Keratinocyte (primary cell): Measurements from ENCODE around the gene MELK. TPM values are rescaled to one million over a fixed set of nuclear protein-coding genes. Genes with fewer than 3 reads are reported as not detected.

Experiments used
- DNase-seq: peaks from one replicate; pipeline ENCODE4 v3.0.0-alpha.2; 2011; ENCODE audit warnings: low read depth, missing footprints, low spot score
- FAIRE-seq: peaks from 2 replicates; lab custom pipeline; 2011; peaks lifted over from hg19 to GRCh38; lab: Jason Lieb, UNC
- H2AFZ ChIP-seq: 2 replicates; pipeline ENCODE4 v1.6.0; 2012; ENCODE audit warnings: low read length, control low read depth, inconsistent platforms; ENCODE audit not compliant: control insufficient read depth
- H3K27ac ChIP-seq: 2 replicates; pipeline ENCODE4 v1.5.1; 2011; ENCODE audit warnings: low read length; ENCODE audit not compliant: control insufficient read depth, insufficient read depth
- H3K27me3 ChIP-seq: 3 replicates; pipeline ENCODE4 v1.6.0; 2011; ENCODE audit warnings: low read length; ENCODE audit not compliant: control insufficient read depth, insufficient read depth; ENCODE audit errors: extremely low read depth
- H3K36me3 ChIP-seq, 2 experiments: 2 replicates in 1 of 2; 3 replicates in 1 of 2; pipeline ENCODE4 v1.5.1; 2011; ENCODE audit warnings: low read length in 2 of 2, mild to moderate bottlenecking in 1 of 2; ENCODE audit not compliant: control insufficient read depth in 2 of 2, insufficient read depth in 2 of 2; ENCODE audit errors: extremely low read depth in 1 of 2
- H3K4me1 ChIP-seq: 3 replicates; pipeline ENCODE4 v1.5.1; 2011; ENCODE audit warnings: low read length; ENCODE audit not compliant: control insufficient read depth, insufficient read depth; ENCODE audit errors: extremely low read depth
- H3K4me2 ChIP-seq: 3 replicates; pipeline ENCODE4 v1.6.0; 2011; ENCODE audit warnings: low read depth, low read length; ENCODE audit not compliant: control insufficient read depth, insufficient read depth; ENCODE audit errors: extremely low read depth
- H3K4me3 ChIP-seq, 3 experiments: fragments of 200-600 bp in 1 of 3; sonication (generic) in 1 of 3; 2 replicates in 2 of 3; 3 replicates in 1 of 3; pipeline ENCODE4 v1.5.1; 2011 to 2016; ENCODE audit warnings: low read length in 3 of 3, mild to moderate bottlenecking in 3 of 3, control low read depth in 2 of 3, inconsistent platforms in 1 of 3, low read depth in 1 of 3, mixed read lengths in 1 of 3, mixed run types in 1 of 3, moderate library complexity in 1 of 3; ENCODE audit not compliant: control insufficient read depth in 2 of 3, insufficient read depth in 2 of 3; ENCODE audit errors: extremely low read depth in 1 of 3
- H3K79me2 ChIP-seq: 2 replicates; pipeline ENCODE4 v1.6.0; 2012; ENCODE audit warnings: low read length; ENCODE audit not compliant: control insufficient read depth, insufficient read depth
- H3K9ac ChIP-seq: 3 replicates; pipeline ENCODE4 v1.6.0; 2011; ENCODE audit warnings: low read length; ENCODE audit not compliant: control insufficient read depth, insufficient read depth; ENCODE audit errors: extremely low read depth
- H3K9me1 ChIP-seq: 3 replicates; pipeline ENCODE4 v1.6.0; 2011; ENCODE audit warnings: low read length; ENCODE audit not compliant: control insufficient read depth, insufficient read depth; ENCODE audit errors: extremely low read depth
- H3K9me3 ChIP-seq: 2 replicates; pipeline ENCODE4 v1.5.1; 2012; ENCODE audit warnings: low read depth, low read length; ENCODE audit not compliant: control insufficient read depth
- H4K20me1 ChIP-seq: 3 replicates; pipeline ENCODE4 v1.6.0; 2011; ENCODE audit warnings: low read length; ENCODE audit not compliant: control insufficient read depth, insufficient read depth; ENCODE audit errors: extremely low read depth
- EZH2 ChIP-seq: IDR thresholded peaks from one replicate; pipeline ENCODE4 v1.6.1; 2012; ENCODE audit warnings: inconsistent platforms, mild to moderate bottlenecking, low read length, moderate library complexity
- dilution Hi-C: fragments of 300-500 bp; cut with MboI; formaldehyde crosslinking; loops from one replicate; pipeline ENCODE4 v1.7.0; 2020; ENCODE audit warnings: low sequenced_read_pairs; ENCODE audit not compliant: extremely low pct_ligation_motif_present
- polyA plus RNA-seq, 5 experiments: library from polyadenylated mRNA; depleted of rRNA in 3 of 5; stranded (reverse) in 3 of 5; stranded (forward) in 1 of 5; unstranded in 1 of 5; fragments of >200 nt; gene quantifications; 1 replicate in 1 of 5; 2 replicates in 3 of 5; 3 replicates in 1 of 5; pipeline versions ENCODE4 v1.2.1 to v1.2.3, GENCODE V29; 2011 to 2012; ENCODE audit warnings: missing spikeins in 2 of 5, low read depth in 1 of 5, low replicate concordance in 1 of 5
- TF ChIP-seq, protein P1 (sequence below), 3 experiments: IDR thresholded peaks in 1 of 3; conservative IDR thresholded peaks in 1 of 3; optimal IDR thresholded peaks in 1 of 3; 2 replicates in 2 of 3; 3 replicates in 1 of 3; pipeline versions ENCODE3 to v1.5.1; 2011; ENCODE audit warnings: low read length in 3 of 3, mild to moderate bottlenecking in 3 of 3, moderate library complexity in 2 of 3, control low read depth in 1 of 3, inconsistent platforms in 1 of 3; ENCODE audit not compliant: insufficient read depth in 2 of 3; ENCODE audit errors: extremely low read depth in 1 of 3

MELK gene
- polyA plus RNA-seq, 1 donor (not counting 4 experiments of a cell fraction or from before 2014, with no cell fraction given), result 45.3 TPM

DNA sequence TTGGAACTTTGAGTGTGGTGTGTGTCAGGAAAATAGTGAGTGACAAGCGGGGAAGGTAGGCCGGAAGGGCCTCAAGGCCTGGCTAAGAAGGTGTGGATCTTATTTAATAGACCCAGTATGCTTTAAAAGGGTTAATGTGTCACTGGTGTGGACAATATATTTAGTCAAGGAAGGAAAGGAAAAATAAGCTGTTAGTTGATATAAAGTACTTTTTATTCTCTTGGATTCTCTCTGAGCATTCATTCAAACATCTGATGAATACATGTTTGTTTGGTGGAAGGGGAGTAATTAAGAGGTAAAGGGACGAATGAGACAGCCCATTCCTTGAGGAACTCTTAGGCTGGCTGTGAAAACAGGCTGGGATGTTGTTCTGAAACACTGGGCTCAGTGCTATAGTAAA, 98.9 kb downstream of the MELK start:
- Histone ChIP-seq H3K27ac (no peak overlapping the region), H3K9ac (no peak overlapping the region), H4K20me1 (no peaks in the 10 kb centered on the region), H3K4me1 (peaks cover under 1% of the 10 kb centered on the region), H3K79me2 (no peaks in the 10 kb centered on the region), H3K9me3 (no peaks in the 10 kb centered on the region), H3K4me3 (no peak overlapping the region), H3K9me1 (no peaks in the 10 kb centered on the region), H3K36me3 (peaks cover 4 to 16% of the 10 kb centered on the region in 2 experiments), H3K4me2 (no peak overlapping the region), H3K27me3 (no peaks in the 10 kb centered on the region), H2AFZ (no peak overlapping the region)
- DNase-seq (no peak), FAIRE-seq (no peak)
- dilution Hi-C loops, result no loop called here
- TF ChIP-seq, protein P1, sequence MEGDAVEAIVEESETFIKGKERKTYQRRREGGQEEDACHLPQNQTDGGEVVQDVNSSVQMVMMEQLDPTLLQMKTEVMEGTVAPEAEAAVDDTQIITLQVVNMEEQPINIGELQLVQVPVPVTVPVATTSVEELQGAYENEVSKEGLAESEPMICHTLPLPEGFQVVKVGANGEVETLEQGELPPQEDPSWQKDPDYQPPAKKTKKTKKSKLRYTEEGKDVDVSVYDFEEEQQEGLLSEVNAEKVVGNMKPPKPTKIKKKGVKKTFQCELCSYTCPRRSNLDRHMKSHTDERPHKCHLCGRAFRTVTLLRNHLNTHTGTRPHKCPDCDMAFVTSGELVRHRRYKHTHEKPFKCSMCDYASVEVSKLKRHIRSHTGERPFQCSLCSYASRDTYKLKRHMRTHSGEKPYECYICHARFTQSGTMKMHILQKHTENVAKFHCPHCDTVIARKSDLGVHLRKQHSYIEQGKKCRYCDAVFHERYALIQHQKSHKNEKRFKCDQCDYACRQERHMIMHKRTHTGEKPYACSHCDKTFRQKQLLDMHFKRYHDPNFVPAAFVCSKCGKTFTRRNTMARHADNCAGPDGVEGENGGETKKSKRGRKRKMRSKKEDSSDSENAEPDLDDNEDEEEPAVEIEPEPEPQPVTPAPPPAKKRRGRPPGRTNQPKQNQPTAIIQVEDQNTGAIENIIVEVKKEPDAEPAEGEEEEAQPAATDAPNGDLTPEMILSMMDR (optimal IDR thresholded peaks at IDR 0.05 in 1 of 3, IDR thresholded peaks at IDR 0.05 in 1 of 3, conservative IDR thresholded peaks at IDR 0.05 in 1 of 3; ENCODE audit: extremely low read depth in 1 of 3, insufficient read depth in 2 of 3, low read length in 3 of 3), result no peak
- no peak for TF ChIP-seq EZH2

DNA sequence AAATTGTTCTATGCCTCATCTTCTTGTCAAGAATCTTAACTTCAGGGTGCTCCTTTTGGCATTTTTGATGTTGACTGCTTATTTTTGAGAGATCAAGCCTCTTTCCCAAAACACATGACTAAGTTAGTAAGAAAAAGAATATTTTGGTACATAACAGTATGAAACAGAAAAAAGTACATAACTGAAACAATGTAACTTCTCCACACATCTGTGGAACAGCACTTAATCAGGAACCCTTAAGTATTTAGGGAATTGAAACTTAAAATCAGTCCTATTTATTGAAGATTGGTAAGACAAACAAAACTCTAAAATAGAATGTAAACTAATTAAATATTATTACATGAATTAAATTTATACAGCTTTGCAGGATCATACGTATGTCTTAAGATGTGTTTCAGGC, 103.4 kb downstream of the MELK start:
- DNase-seq (no peak), FAIRE-seq (no peak)
- Histone ChIP-seq H3K36me3 (peaks cover 3 to 9% of the 10 kb centered on the region in 2 experiments), H3K79me2 (no peaks in the 10 kb centered on the region), H4K20me1 (no peaks in the 10 kb centered on the region), H3K9me1 (no peaks in the 10 kb centered on the region), H2AFZ (no peak overlapping the region), H3K9me3 (no peaks in the 10 kb centered on the region), H3K9ac (no peak overlapping the region), H3K4me1 (no peaks in the 10 kb centered on the region), H3K4me3 (no peak overlapping the region), H3K27ac (no peak overlapping the region), H3K27me3 (no peaks in the 10 kb centered on the region), H3K4me2 (no peak overlapping the region)
- TF ChIP-seq, protein P1 (optimal IDR thresholded peaks at IDR 0.05 in 1 of 3, IDR thresholded peaks at IDR 0.05 in 1 of 3, conservative IDR thresholded peaks at IDR 0.05 in 1 of 3; ENCODE audit: extremely low read depth in 1 of 3, insufficient read depth in 2 of 3, low read length in 3 of 3), result no peak
- TF ChIP-seq EZH2, result no peak
- dilution Hi-C loops, result no loop called here
